HG03045 (cell line): ENCODE results near the gene ARHGAP9.
"Not testable (repeated sequence)": the region's sequence is repeated elsewhere in the genome, so short reads cannot be mapped to it uniquely, and the experiment has no call there.

ENCODE experiments used
- ATAC-seq: cut with Tn5 transposase; IDR thresholded peaks from one replicate; pipeline ENCODE4 v1.9.1; 2021; ENCODE audit warnings: mild to moderate bottlenecking, moderate library complexity; ENCODE audit not compliant: unreplicated experiment

Gene ARHGAP9

DNA sequence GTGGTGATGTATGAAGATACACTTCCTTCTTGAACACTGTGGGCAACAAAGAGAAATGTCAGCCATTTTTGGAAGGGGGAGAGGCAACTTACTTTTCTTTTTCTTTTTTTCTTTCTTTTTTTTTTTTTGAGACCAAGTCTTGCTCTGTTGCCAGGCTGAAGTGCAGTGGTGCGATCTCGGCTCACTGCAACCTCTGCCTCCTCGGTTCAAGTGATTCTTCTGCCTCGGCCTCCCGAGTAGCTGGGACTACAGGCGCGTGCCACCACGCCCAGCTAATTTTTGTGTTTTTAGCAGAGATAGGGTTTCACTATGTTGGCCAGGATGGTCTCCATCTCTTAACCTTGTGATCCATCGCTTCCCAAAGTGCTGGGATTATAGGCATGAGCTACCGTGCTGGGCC is 38.1 kb upstream of the ARHGAP9 start:
- ATAC-seq, result not testable (repeated sequence)

- ATAC-seq, result no peak
Observed at GRCh38 chr12:57517187-57517586, 37.5 kb upstream of the ARHGAP9 start.

DNA sequence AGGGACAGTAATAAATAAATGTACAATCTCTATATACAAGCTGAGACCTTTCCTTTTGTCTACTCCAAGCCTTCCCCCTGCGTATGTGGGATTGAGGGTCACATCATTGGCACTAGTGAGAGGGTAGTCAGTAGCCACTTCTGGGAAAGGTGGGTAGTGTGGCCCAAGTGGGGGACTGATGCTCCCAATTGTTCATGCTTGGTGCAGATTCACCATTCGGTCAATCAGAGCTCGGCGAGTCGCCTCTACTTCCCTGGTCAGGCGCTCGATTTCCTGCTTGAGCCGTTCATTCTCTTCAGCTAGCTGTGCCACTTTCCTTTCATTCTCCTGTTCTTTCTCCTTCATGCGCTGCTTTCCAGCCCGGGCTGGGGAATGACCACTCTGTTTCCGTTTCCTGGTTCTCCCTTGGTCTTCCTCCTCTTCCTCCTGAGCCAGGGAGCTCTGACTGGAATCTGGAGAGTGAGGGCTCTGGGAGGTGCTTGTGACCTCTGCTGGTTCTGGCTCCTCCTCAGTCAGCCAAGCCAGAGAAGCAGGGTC is 37.0 kb upstream of the ARHGAP9 start:
- ATAC-seq, result no peak

DNA sequence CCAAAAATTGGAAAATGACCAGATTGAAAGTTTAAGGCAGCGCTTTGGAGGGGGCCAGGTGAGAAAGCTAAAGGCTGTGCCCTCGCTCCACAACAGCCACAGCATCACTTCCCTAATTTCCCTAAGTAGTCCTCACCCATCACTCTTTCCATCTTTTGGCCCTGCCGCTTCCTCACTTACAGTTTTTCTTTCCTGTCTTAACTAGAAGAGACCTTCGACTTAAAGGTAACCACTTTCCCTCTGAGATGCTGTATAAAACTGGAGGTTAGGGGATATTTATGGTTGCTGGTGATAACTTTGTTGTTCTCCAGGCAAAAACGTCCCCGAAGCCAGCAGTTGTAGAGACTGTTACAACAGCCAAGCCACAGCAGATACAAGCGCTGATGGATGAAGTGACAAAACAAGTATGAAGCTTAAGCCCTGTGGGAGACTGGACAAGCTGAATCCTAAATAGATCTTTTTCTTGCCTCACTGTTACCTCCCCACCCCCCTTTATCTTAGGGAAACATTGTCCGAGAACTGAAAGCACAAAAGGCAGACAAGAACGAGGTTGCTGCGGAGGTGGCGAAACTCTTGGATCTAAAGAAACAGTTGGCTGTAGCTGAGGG is 36.4 kb upstream of the ARHGAP9 start:
- no peak for ATAC-seq

DNA sequence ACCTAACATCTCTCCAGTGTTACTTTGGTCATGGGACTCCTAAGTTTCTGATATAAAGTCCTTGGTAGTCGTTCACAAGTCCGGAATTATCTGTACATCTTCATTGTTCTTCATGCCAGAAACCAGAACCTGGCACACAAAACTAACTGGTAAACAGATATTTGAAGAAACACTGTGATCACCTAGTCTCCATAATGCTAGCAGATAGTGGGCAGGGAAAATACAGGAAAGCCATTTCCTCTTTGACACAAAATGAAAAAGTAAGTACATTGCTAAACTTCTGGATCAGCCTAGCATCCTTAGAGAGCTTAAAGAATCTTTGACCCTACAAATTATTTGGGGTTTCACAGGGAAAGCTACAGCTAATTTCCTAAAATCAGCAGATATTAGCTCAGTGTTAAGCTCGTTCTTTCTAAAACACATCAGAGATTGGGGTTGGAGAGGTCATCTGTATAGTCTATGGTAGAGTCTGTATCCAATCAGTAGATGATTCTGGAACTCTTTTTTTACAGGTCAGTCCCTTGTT is 35.8 kb upstream of the ARHGAP9 start:
- ATAC-seq, result no peak

DNA sequence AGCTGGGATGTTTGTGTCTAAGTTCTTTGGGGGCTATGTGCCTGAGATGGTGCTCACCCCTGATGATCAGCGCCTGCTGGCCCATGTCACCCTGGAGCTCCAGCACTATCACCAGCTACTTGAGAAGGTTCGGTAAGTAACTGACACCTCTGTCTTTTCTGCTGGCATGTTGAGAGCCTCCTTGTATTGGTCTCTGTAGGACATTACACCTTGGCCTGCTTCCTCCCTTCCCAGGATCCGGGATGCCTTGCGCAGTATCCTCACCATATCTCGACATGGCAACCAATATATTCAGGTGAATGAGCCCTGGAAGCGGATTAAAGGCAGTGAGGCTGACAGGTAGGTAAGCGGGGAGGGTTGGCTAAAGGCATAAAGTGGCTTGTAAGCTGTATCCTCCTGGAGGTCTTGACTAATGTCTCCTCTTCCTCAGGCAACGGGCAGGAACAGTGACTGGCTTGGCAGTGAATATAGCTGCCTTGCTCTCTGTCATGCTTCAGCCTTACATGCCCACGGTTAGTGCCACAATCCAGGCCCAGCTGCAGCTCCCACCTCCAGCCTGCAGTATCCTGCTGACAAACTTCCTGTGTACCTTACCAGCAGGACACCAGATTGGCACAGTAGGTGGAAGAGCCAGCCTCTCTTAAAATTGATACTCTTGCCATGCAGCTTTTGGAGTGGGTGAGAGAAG is 35.2 kb upstream of the ARHGAP9 start:
- ATAC-seq, result no peak

- ATAC-seq, result not testable (repeated sequence)
Observed at GRCh38 chr12:57514246-57514645, 34.6 kb upstream of the ARHGAP9 start.

GRCh38 chr12:57513677-57514076 is 34.0 kb upstream of the ARHGAP9 start:
- not testable (repeated sequence) for ATAC-seq

DNA sequence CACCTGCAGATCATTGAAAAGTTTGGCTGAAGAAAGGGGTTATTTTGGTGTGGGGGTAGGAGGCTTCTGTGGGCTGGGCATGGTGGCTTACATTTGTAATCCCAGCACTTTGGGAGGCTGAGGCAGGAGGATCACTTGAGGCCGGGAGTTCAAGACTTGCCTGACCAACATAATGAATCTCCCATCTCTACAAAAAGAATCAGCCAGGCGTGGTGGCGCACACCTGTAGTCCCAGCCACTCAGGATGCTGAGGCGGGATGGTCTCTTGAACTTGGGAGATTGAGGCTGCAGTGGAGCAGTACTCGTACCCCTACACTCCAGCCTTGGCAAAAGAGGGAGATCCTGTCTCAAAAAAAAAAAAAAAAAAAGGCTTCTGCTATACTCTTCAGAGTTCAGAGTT is 33.6 kb upstream of the ARHGAP9 start:
- no peak for ATAC-seq

DNA sequence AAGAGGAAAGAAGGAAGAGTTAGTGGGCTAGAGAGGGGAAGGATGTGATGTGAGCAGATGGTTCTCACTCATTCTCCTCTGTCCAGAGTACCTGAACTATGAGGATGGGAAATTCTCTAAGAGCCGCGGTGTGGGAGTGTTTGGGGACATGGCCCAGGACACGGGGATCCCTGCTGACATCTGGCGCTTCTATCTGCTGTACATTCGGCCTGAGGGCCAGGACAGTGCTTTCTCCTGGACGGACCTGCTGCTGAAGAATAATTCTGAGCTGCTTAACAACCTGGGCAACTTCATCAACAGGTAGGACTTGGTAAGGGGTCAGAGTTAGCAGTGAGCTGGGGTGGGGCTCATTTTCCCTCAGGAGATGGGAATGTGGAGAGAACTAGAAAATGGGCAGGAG is 33.0 kb upstream of the ARHGAP9 start:
- no peak for ATAC-seq

- no peak for ATAC-seq
Observed at GRCh38 chr12:57511588-57512325, 32.1 kb upstream of the ARHGAP9 start.

GRCh38 chr12:57511161-57511560 is 31.5 kb upstream of the ARHGAP9 start:
- ATAC-seq, result no peak

- not testable (repeated sequence) for ATAC-seq
Observed at GRCh38 chr12:57507796-57508195, 28.1 kb upstream of the ARHGAP9 start.

DNA sequence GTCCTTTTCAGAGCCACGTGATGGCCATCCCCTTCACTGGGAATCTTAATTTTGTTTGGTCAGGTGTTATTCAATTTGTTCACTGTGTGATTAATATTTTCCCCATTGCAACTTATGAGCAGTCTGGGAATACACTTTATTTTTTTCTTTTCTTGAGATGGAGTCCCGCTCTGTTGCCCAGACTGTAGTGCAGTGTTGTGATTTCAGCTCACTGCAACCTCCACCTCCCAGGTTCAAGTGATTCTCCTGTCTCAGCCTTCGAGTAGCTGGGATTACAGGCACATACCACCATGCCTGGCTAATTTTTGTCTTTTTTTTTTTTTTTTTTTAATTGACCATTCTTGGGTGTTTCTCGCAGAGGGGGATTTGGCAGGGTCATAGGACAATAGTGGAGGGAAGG is 26.9 kb upstream of the ARHGAP9 start:
- ATAC-seq, result not testable (repeated sequence)

GRCh38 chr12:57502311-57502969 is 22.8 kb upstream of the ARHGAP9 start:
- not testable (repeated sequence) for ATAC-seq

- no peak for ATAC-seq
Observed at GRCh38 chr12:57500213-57500612, 20.5 kb upstream of the ARHGAP9 start.

- ATAC-seq, result no peak
Observed at GRCh38 chr12:57498571-57498970, 18.9 kb upstream of the ARHGAP9 start.

- ATAC-seq, result no peak
Observed at GRCh38 chr12:57498132-57498502, 18.5 kb upstream of the ARHGAP9 start.

DNA sequence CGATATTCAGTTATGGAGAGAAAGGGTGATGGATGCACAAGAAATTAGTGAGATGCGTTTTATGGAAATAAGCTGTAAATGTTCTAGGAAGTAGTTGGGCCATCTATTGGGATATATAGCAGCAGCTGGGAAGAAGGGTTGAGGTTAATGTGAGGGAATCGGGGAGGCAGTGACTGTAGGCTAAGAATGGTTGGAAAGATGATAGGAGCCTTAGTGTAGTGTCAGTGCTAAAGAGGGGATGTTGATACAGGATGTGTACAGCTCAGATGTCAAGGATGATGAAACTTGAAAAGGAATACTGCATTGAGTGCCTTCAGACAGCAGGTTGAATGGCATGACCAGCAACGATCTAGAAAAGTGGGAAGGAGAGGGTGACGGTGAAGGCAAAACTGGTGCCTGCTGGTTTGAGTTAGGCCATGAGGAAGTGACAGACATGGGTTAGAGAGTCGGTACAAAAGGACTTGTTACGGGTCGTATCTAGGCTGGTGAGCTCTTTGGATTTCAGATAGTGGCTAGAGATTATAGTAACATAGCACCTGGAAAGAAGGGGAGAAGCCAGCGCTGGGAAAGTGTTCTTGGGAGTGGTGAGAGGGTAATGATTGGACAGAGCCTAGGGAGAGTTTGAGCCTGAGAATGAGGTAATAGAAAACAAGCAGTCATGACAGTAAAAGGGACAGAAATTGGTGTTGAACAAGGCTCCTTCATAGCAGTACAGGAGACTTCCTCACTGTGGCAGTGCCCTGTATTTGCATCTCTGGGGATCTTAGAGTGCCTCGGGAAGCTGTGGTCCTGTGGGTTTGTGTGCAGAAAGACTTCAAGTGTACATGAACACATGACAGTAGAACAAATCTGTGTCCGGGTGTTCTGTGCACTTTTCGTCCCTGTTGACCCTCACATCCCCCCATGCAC is 17.8 kb upstream of the ARHGAP9 start:
- no peak for ATAC-seq

DNA sequence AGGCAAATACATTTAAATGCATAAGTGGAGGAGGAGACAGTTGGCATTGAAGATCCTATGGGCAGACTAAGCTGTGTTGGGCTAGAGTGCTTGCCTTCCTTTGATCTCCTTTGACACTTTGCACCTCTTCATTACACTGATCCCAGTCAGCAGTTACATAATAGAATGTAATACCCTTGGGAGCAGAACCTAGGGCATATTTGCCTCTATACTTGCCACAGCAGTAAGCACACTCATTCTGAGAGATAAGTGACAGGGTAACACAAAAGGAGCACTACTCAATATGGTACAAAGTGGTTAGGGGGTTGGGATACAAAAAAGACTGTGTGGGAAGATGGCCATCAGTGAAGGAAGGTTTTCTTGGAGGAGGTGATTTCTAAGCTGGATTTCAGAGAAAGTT is 17.2 kb upstream of the ARHGAP9 start:
- no peak for ATAC-seq
